Adrenal gland (tissue), 5 donors: ENCODE results near the gene KIF19.

ENCODE experiments used
- CTCF ChIP-seq, 6 experiments: fragments of 450-650 bp in 4 of 6; fragments of 200-600 bp in 2 of 6; sonication (generic) in 1 of 6; IDR thresholded peaks; 1 replicate in 5 of 6; 2 replicates in 1 of 6; pipeline versions ENCODE4 v1.5.1 to v1.8.0; 2016 to 2021; ENCODE audit warnings: antibody characterized with exemption in 6 of 6, mild to moderate bottlenecking in 2 of 6, moderate library complexity in 1 of 6
- POLR2A ChIP-seq, 2 donors: fragments of 450-650 bp; IDR thresholded peaks; one replicate each; pipeline ENCODE4 v1.6.1; 2017; ENCODE audit warnings: antibody characterized with exemption in 2 of 2, mild to moderate bottlenecking in 2 of 2, moderate library complexity in 1 of 2
- donor health status: DM: no; HTN: no; CAD: no.

GRCh38 chr17:74354123-74354522, 28.1 kb downstream of the KIF19 start:
- TF ChIP-seq POLR2A (IDR thresholded peaks at IDR 0.05), result no peak
- peak in 5 of 6 experiments; percentile 14 to 44 (median 36) for TF ChIP-seq CTCF (IDR thresholded peaks at IDR 0.05)
